Right renal cortex interstitium (tissue), 3 donors: ENCODE measurements around the gene RNGTT. TPM values are rescaled to one million over a fixed set of nuclear protein-coding genes. Genes with fewer than 3 reads are reported as not detected.
"Not testable (repeated sequence)": the region's sequence is repeated elsewhere in the genome, so short reads cannot be mapped to it uniquely, and the experiment has no call there.

Source experiments
- DNase-seq, 3 donors: peaks; one replicate each; pipeline ENCODE4 v3.0.0-alpha.2; 2013; ENCODE audit warnings: low read depth in 3 of 3, low spot score in 2 of 3
- polyA plus RNA-seq, 3 donors: library from polyadenylated mRNA; unstranded; fragments of 120-200 nt; gene quantifications; one replicate each; pipeline ENCODE4 v1.2.1, GENCODE V29; 2013; ENCODE audit not compliant: insufficient read length in 3 of 3

Gene RNGTT
- polyA plus RNA-seq, 3 donors: 16.3 to 17.7 (median 17.3) TPM

DNA sequence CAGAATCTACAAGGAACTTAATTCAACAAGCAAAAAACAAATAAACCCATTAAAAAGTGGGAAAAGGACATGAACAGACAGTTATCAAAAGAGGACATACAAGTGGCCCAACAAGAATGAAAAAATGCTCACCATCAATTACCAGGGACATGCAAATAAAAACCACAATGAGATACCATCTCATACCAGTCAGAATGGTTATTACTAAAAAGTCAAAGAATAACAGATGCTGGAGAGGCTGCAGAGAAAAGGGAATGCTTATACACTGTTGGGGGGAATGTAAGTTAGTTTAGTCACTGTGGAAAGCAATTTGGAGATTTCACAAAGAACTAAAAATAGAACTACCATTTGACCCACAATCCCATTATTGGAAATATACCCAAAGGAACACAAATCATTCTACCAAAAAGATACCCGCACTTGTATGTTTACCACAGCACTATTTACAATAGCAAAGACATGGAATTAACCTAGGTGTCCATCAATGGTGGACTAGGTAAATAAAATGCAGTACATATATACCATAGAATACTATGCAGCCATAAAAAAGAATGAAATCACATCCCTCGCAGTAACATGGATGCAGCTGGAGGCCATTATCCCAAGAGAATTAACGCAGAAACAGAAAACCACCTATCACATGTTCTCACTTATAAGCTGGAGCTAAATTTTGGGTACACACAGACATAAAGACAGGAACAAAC is 48.4 kb downstream of the RNGTT start:
- no peak for DNase-seq

GRCh38 chr6:88914180-88914579 is 49.2 kb downstream of the RNGTT start:
- DNase-seq: no peak

DNA sequence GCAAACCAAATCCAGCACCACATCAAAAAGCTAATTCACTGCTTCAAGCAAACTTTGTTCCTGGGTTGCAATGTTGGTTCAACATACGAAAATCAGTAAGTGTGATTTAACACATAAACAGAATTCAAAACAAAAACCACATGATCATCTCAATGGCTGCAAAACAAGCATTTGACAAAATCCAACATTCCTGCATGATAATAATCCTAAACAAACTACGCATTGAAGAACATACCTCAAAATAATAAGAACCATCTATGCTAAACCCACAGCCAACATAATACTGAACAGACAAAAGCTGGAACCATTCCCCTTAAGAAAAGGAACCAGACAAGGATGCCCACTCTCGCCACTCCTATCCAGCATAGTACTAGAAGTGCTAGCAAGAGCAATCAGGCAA is 49.9 kb downstream of the RNGTT start:
- DNase-seq: no peak

- no peak for DNase-seq
These were observed 52.3 kb downstream of the RNGTT start for GRCh38 chr6:88910922-88911778.

DNA sequence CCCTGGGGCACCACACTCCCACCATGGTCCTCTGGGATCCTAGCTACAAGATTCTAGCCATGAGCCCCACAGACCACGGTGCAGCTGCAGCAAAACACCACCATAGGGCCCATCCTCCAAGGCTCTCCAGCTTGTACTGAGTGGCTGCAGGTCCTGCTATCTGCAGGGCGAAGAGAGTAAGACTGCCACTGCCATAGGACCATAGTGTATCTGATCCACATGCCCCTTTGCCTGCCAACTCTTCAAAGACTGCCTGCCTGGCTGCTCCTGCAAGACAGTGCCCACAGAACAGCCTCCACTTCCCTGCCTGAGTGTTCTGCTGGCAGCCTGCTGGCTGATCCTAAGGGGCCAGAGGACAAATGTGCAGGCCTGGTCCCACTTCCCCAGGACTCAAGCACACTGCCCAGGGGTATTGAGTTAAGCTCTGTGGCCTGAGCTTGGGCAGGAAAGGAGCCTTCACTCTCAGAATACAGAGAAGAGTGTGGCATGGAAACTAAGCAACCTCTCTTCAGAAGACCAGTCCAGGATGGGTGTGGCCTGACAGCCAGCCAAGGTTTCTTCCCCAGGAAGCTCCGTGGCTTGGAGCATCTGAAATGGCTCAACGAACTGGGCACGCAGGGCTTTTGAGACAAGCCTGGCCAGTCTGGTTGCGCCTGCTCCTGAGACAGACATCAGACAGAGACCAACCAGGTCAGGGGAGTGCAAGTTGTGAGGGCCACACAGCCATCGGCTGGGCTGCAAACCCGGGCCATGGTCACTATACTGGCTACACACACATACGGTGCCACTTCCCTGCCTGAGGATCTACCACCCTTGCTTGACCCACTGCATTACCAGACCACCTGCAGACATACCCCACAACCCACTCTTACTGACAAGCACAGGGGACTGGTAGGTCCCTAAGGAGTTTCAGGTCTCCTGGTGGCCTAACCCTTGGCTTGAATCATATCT is 54.5 kb downstream of the RNGTT start:
- no peak for DNase-seq

DNA sequence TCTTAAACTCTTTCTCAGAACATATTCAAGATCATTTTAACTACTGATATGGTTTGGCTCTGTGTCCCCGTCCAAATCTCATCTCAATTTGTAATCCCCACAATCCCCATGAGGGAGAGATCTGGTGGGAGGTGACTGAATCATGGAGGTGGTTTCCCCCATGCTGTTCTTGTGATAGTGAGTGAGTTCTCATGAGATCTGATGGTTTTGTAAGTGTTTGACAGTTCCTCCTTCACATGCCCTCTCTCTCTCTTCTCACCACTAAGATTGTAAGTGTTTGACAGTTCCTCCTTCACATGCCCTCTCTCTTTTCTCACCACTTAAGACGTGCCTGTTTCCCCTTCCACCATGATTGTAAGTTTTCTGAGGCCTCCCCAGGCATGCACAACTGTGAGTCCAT is 56.3 kb downstream of the RNGTT start:
- DNase-seq: not testable (repeated sequence)

- DNase-seq: no peak
These were observed 63.7 kb downstream of the RNGTT start for GRCh38 chr6:88899569-88900316.

GRCh38 chr6:88895911-88896310 is 67.5 kb downstream of the RNGTT start:
- no peak for DNase-seq

DNA sequence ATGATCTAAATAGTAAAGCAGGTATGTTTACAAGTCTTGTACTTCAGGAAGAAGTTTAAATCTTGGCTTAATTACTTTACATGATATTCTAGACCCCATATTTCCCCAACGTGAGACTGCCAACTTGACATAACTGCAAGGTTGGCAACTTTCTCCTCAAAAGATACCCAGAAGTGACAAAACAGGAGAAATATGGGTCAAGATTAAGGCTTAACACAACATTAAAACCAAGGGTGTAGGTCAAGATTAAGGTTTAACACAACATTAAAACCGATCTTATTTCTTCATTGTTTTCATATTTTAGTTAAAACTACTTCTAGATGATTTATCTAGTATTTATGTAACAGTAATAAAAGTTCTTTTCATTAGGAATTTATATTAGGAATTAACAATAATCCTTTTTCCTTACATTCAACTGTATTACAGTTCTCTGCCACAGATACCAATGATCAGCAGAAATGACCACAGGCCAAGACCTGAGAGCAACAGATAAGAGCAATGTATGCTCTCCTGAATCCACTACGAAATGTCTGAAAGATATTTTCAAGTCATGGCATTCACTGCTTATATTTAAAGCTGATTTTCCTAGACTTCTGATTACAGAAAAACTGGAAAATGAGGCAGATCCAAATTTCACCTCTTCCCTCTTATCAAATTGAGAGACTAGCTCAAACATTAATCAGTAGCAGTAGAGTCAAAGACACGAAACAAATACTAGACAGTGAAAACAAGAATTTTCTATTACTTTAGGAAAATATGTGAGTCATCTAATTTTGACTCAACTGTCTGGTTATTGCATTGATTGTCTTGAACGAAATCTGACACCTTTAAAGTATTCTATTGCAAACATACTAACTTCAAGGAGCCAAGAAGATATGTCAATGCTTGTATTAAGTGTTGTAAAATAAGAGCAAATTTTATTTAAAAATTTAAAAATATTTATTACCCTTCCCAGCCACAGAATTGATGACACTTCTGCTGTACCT is 72.3 kb downstream of the RNGTT start:
- DNase-seq: no peak

DNA sequence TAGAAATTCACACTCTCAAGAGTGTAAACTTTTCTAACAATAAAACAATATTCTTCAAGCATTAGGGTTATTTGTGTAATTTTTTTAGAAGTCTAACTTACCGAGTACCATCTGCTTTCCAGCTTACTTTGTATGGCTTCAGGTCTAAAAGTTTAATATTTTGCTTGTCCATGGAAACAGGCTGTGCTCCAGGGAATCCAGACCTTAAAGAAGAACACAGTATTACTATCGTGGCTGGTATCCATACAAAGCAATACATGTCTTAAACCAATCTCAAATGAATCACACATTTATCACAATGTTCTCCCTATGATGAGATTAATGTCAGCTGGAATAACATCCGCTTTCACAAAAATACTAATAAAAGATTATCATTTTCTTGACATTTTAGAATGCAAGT is 73.0 kb downstream of the RNGTT start:
- no peak for DNase-seq

- no peak for DNase-seq
These were observed 79.1 kb downstream of the RNGTT start for GRCh38 chr6:88884361-88884760.

DNA sequence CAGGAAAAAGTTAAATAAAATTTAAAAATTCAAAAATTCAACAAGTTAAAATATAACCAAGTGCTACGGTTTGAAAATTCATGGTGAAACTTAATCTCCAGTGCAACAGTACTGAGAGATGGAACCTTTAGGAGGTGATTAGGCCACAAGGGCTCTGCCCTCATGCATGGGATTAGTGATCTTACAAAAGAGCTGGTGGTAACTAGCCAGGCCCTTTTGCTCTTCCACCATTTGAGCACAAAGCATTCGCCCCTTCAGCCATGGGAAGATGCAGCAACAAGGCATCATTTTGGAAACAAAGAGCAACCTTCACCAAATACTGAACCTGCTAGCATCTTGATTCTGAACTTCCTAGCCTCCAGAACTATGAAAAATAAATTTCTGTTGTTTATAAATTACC is 80.9 kb downstream of the RNGTT start:
- no peak for DNase-seq

DNA sequence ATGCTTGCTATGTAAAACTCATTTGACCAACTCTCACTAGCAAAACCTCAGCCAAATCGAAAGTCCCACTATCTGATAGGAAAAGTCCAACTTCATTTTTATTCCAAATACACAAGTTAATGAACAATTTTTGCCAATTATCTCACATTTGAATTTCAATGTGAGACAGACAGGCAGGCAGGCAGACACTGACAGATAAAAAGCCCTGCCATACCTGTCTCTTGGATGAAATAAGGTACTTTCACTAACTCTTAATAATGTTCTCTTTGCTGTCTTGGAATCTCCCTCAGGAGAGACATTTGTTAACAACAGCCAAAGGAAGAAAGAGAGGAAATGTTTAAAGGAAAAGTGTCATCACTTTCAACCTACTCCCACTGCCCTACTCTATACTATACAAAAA is 82.0 kb downstream of the RNGTT start:
- no peak for DNase-seq

DNA sequence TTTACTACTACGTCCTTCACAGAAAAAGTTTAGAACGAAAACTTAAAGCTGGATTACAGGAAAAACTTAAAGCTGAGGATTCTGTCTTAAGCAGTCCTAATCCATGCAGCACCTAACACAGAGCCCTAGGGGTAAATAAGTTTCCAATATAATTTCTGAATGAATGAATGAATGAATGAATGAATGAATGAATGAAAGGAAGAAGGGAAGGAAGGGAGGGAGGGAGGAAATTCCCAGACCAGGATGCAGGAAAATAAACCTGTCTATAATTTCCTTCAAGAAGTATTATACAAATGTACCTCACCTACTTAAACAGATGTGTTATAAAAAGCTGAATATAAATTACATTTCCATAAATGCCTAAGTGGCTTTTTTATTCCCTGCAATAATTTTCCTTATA is 83.4 kb downstream of the RNGTT start:
- DNase-seq: no peak

DNA sequence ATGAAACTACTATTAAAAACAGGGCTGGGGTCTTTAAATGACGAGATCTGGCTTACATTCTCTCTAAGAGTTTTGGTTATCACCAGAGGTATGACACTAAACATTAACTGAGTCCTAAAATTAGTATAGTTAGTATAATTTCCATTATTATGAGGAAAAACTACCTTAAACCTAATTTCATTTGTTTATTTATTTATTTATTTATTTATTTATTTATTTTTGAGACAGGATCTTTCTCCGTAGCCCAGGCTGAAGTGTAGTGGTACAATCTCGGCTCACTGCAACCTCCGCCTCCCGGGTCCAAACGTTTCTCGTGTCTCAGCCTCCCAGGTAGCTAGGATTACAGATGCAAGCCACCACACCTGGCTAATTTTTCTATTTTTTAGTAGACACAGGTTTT is 85.5 kb downstream of the RNGTT start:
- DNase-seq: no peak

DNA sequence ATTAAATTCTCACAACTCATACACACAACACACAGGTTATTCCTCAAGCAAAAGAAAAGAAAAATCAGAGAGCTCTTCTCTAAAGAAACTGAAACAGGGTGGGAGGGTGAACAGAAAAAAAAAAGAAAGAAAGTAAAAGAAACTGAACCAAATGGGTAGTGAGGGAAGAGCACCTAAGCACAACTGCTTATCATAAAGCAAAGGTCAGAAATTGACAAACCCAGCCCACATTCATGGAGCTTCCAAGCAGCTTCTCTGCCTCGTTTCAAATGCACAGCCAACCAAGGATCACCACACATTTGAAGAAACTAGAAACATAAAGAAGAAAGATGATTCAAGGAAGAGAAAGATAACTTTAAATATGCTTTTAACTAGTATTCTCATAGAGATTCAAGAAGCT is 90.5 kb downstream of the RNGTT start:
- DNase-seq: no peak

DNA sequence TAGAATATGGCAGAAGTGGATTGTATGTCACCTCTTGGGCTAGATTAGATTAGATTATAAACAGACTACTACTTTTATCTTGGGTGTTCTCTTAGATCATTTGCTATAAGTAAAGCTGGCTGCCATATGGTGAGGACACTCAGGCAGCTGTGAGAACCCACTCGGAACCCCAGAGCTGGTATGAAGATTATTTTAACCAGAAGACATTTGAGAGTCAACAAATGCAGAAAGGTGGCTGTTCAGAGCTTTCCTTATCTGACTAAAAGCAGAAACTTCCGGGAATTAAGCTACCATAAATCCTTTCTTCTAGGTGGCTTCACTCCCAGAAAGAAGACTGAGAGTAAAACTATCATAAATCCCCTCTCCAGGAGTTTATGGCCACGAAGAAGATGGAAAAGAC is 91.9 kb downstream of the RNGTT start:
- DNase-seq: no peak

- DNase-seq: peak; percentile 43 to 59 (median 48)
These were observed 92.6 kb downstream of the RNGTT start for GRCh38 chr6:88870717-88871330.
